H9 (cell line): ENCODE results near the gene VPS51. TPM values are rescaled to one million over a fixed set of nuclear protein-coding genes. Genes with fewer than 3 reads are reported as not detected.

Experiments used
- DNase-seq: peaks from one replicate; pipeline ENCODE4 v3.0.0-alpha.2; 2017
- H2AFZ ChIP-seq: one replicate; pipeline ENCODE4 v1.6.1; 2013; ENCODE audit warnings: mild to moderate bottlenecking, low read length, control low read depth, moderate library complexity
- H2AK5ac ChIP-seq: 2 replicates; pipeline ENCODE4 v1.6.1; 2013; ENCODE audit warnings: low read length, control low read depth, mixed read lengths; ENCODE audit not compliant: insufficient read length
- H2BK120ac ChIP-seq: one replicate; pipeline ENCODE4 v1.6.1; 2013; ENCODE audit warnings: low read depth, mild to moderate bottlenecking, low read length, control low read depth, inconsistent platforms; ENCODE audit not compliant: poor library complexity, severe bottlenecking
- H2BK12ac ChIP-seq: 2 replicates; pipeline ENCODE4 v1.6.1; 2013; ENCODE audit warnings: low read length, control low read depth, mixed read lengths, low read depth; ENCODE audit not compliant: insufficient read length
- H2BK15ac ChIP-seq: 2 replicates; pipeline ENCODE4 v1.6.1; 2013; ENCODE audit warnings: low read depth, low read length, control low read depth
- H2BK20ac ChIP-seq: one replicate; pipeline ENCODE4 v1.6.1; 2013; ENCODE audit warnings: low read depth, mild to moderate bottlenecking, low read length, control low read depth, inconsistent platforms; ENCODE audit not compliant: poor library complexity, severe bottlenecking
- H2BK5ac ChIP-seq: 2 replicates; pipeline ENCODE4 v1.6.1; 2013; ENCODE audit warnings: low read length, control low read depth, mixed read lengths; ENCODE audit not compliant: insufficient read length
- H3K14ac ChIP-seq: 2 replicates; pipeline ENCODE4 v1.6.1; 2013; ENCODE audit warnings: low read length, control low read depth; ENCODE audit not compliant: insufficient read depth
- H3K18ac ChIP-seq: 2 replicates; pipeline ENCODE4 v1.6.1; 2013; ENCODE audit warnings: low read depth, mild to moderate bottlenecking, mixed read lengths, low read length, control low read depth; ENCODE audit not compliant: insufficient read length
- H3K23ac ChIP-seq: 2 replicates; pipeline ENCODE4 v1.6.1; 2013; ENCODE audit warnings: low read length, control low read depth, mixed read lengths, low read depth; ENCODE audit not compliant: insufficient read length
- H3K23me2 ChIP-seq: 2 replicates; pipeline ENCODE4 v1.6.1; 2013; ENCODE audit warnings: low read depth, mild to moderate bottlenecking, mixed read lengths, low read length, control low read depth; ENCODE audit not compliant: insufficient read length, poor library complexity, severe bottlenecking
- H3K27ac ChIP-seq: 2 replicates; pipeline ENCODE4 v1.5.1; 2013; ENCODE audit warnings: low read length, control low read depth, mixed read lengths, low read depth; ENCODE audit not compliant: insufficient read length
- H3K27me3 ChIP-seq: 2 replicates; pipeline ENCODE4 v1.6.1; 2013; ENCODE audit warnings: low read length, control low read depth, inconsistent platforms; ENCODE audit not compliant: insufficient read depth
- H3K4ac ChIP-seq: 2 replicates; pipeline ENCODE4 v1.6.1; 2013; ENCODE audit warnings: low read depth, mild to moderate bottlenecking, control low read depth, inconsistent platforms, low read length, moderate library complexity
- H3K4me1 ChIP-seq: 2 replicates; pipeline ENCODE4 v1.6.1; 2013; ENCODE audit warnings: low read length, control low read depth, inconsistent platforms; ENCODE audit not compliant: insufficient read depth
- H3K4me2 ChIP-seq: 2 replicates; pipeline ENCODE4 v1.6.1; 2013; ENCODE audit warnings: low read length, control low read depth, mixed read lengths; ENCODE audit not compliant: insufficient read length, insufficient read depth
- H3K56ac ChIP-seq: 2 replicates; pipeline ENCODE4 v1.6.1; 2013; ENCODE audit warnings: low read depth, mild to moderate bottlenecking, mixed read lengths, low read length, control low read depth; ENCODE audit not compliant: insufficient read length
- H3K79me1 ChIP-seq: 2 replicates; pipeline ENCODE4 v1.6.1; 2013; ENCODE audit warnings: low read depth, mild to moderate bottlenecking, moderate library complexity, low read length, control low read depth, inconsistent platforms; ENCODE audit not compliant: insufficient read depth, poor library complexity, severe bottlenecking
- H3K79me2 ChIP-seq: 2 replicates; pipeline ENCODE4 v1.6.1; 2013; ENCODE audit warnings: low read length, control low read depth, inconsistent platforms; ENCODE audit not compliant: insufficient read depth
- H3K9ac ChIP-seq: 2 replicates; pipeline ENCODE4 v1.6.1; 2013; ENCODE audit warnings: low read length, control low read depth, mixed read lengths; ENCODE audit not compliant: insufficient read length; ENCODE audit errors: extremely low read depth
- H3K9me3 ChIP-seq: one replicate; pipeline ENCODE4 v1.6.1; 2013; ENCODE audit warnings: low read depth, low read length, inconsistent platforms; ENCODE audit not compliant: control insufficient read depth
- H3T11ph ChIP-seq: one replicate; pipeline ENCODE4 v1.6.1; 2013; ENCODE audit warnings: mild to moderate bottlenecking, low read length, control low read depth, inconsistent platforms
- H4K20me1 ChIP-seq: one replicate; pipeline ENCODE4 v1.6.1; 2013; ENCODE audit not compliant: control insufficient read depth, insufficient read length, insufficient read depth
- H4K5ac ChIP-seq: 2 replicates; pipeline ENCODE4 v1.6.1; 2013; ENCODE audit warnings: low read depth, mild to moderate bottlenecking, mixed read lengths, low read length, control low read depth; ENCODE audit not compliant: insufficient read length
- H4K8ac ChIP-seq: replicated peaks from 2 replicates; pipeline ENCODE4 v1.6.1; 2013; ENCODE audit warnings: low read length, control low read depth, mixed read lengths, low read depth; ENCODE audit not compliant: insufficient read length
- H4K91ac ChIP-seq: 2 replicates; pipeline ENCODE4 v1.6.1; 2013; ENCODE audit warnings: low read depth, mild to moderate bottlenecking, moderate library complexity, mixed read lengths, low read length, control low read depth; ENCODE audit not compliant: insufficient read length
- H3K27ac Mint-ChIP-seq, 3 experiments: 2 replicates in 2 of 3; 3 replicates in 1 of 3; pipeline ENCODE4 v1.8.0; 2020 to 2021; ENCODE audit warnings: mixed read lengths in 3 of 3, mild to moderate bottlenecking in 1 of 3, moderate library complexity in 1 of 3
- H3K27me3 Mint-ChIP-seq: 2 replicates; pipeline ENCODE4 v1.8.0; 2021; ENCODE audit warnings: low read depth, mild to moderate bottlenecking, moderate library complexity, mixed read lengths
- H3K36me3 Mint-ChIP-seq, 3 experiments: 2 replicates in 2 of 3; 3 replicates in 1 of 3; pipeline ENCODE4 v1.8.0; 2020 to 2021; ENCODE audit warnings: low read depth in 3 of 3, mixed read lengths in 3 of 3; ENCODE audit not compliant: insufficient read depth in 1 of 3
- H3K4me1 Mint-ChIP-seq, 2 experiments: 2 replicates each; pipeline ENCODE4 v1.8.0; 2020; ENCODE audit warnings: mixed read lengths in 2 of 2
- H3K4me3 Mint-ChIP-seq, 2 experiments: 2 replicates in 1 of 2; 3 replicates in 1 of 2; pipeline ENCODE4 v1.8.0; 2020 to 2021; ENCODE audit warnings: mild to moderate bottlenecking in 2 of 2, mixed read lengths in 2 of 2, moderate library complexity in 1 of 2
- H3K9me3 Mint-ChIP-seq, 2 experiments: 2 replicates in 1 of 2; 3 replicates in 1 of 2; pipeline ENCODE4 v1.8.0; 2020; ENCODE audit warnings: mild to moderate bottlenecking in 2 of 2, mixed read lengths in 2 of 2, moderate library complexity in 1 of 2
- WGBS: extraction: QIAGEN DNeasy Blood & Tissue Kit; methylation state at CpG from one replicate; pipeline ENCODE4 v1.1.7; 2013; ENCODE audit warnings: missing lambda C conversion rate, low lambda C conversion rate, mixed read lengths; ENCODE audit not compliant: insufficient read length; ENCODE audit errors: extremely low coverage; 5-methylcytosine and 5-hydroxymethylcytosine counted together
- total RNA-seq: library from RNA; stranded (reverse); gene quantifications from 2 replicates; pipeline ENCODE4 v1.2.1, GENCODE V29; 2021
- TF ChIP-seq, protein P1 (sequence below): fragments of 200-600 bp; sonication (generic); conservative IDR thresholded peaks from 3 replicates; pipeline ENCODE4 v1.8.0; 2021; ENCODE audit warnings: antibody characterized with exemption, mild to moderate bottlenecking

VPS51 gene
- total RNA-seq, 1 experiment from 2014 or later: 94.7 TPM

DNA sequence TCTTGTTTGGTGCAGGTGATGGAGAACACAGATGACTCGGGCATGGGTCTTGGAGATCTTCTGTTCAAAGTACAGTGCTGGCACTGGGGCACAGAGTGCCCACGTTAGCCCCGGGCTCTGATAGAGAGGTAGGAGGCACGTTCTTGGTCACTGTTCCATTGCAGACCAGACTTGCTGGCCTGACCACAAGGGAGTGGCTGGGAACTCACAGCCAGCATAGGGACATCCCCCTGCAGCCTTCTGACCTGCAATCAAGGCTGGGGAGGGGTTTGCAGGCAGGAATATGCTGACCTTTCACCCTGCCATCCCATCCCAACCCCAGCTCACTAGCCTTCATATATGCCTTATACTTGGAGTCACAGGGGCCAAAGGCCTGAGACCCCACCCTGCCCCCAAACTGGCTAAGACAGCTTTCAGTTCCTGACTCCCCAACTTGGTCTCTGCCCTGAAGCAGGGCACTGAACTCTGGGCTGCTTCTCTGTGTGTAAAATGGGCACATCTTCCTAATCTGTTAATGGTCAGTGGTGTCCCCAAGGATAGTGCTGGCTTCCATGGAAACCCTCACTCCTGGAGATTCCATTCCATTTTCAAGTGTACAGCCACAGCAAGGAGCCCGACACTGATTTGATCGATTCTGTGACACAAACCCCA lies 30.7 kb downstream of the VPS51 start:
- peaks cover 19 to 58% (median 58%) of the 10 kb centered on the region in 3 experiments for H3K36me3 Mint-ChIP-seq
- Histone ChIP-seq H3K4ac (no peak overlapping the region), H3K23ac (no peak overlapping the region), H3K18ac (no peak overlapping the region), H3K23me2 (no peaks in the 10 kb centered on the region), H3T11ph (no peak overlapping the region), H3K56ac (no peak overlapping the region), H4K20me1 (no peaks in the 10 kb centered on the region), H3K79me2 (peaks cover 3% of the 10 kb centered on the region; the same call in 1 of the 2 replicates), H2AFZ (no peak overlapping the region), H2AK5ac (no peak overlapping the region), H3K14ac (no peak overlapping the region), H2BK5ac (no peak overlapping the region), H3K4me1 (no peaks in the 10 kb centered on the region), H3K9me3 (no peaks in the 10 kb centered on the region), H2BK20ac (no peak overlapping the region), H3K9ac (no peak overlapping the region), H4K8ac (no peak overlapping the region), H2BK15ac (no peak overlapping the region), H3K27ac (no peak overlapping the region), H3K4me2 (no peak overlapping the region), H4K5ac (no peak overlapping the region), H4K91ac (no peak overlapping the region), H2BK12ac (no peak overlapping the region), H3K79me1 (peaks cover 5% of the 10 kb centered on the region), H3K27me3 (no peaks in the 10 kb centered on the region), H2BK120ac (no peak overlapping the region)
- H3K4me1 Mint-ChIP-seq: peaks cover 0 to 6% of the 10 kb centered on the region in 2 experiments; a peak in 1 of 4 replicates
- DNase-seq: no peak
- no peaks in the 10 kb centered on the region for H3K9me3 Mint-ChIP-seq
- TF ChIP-seq, protein P1, sequence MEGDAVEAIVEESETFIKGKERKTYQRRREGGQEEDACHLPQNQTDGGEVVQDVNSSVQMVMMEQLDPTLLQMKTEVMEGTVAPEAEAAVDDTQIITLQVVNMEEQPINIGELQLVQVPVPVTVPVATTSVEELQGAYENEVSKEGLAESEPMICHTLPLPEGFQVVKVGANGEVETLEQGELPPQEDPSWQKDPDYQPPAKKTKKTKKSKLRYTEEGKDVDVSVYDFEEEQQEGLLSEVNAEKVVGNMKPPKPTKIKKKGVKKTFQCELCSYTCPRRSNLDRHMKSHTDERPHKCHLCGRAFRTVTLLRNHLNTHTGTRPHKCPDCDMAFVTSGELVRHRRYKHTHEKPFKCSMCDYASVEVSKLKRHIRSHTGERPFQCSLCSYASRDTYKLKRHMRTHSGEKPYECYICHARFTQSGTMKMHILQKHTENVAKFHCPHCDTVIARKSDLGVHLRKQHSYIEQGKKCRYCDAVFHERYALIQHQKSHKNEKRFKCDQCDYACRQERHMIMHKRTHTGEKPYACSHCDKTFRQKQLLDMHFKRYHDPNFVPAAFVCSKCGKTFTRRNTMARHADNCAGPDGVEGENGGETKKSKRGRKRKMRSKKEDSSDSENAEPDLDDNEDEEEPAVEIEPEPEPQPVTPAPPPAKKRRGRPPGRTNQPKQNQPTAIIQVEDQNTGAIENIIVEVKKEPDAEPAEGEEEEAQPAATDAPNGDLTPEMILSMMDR: no peak
- no peaks in the 10 kb centered on the region for H3K27me3 Mint-ChIP-seq
- no CpG with 5 or more reads among the region's 6 CpGs for WGBS
- no peak overlapping the region; a peak in 1 of 5 replicates for H3K4me3 Mint-ChIP-seq
- no peak overlapping the region for H3K27ac Mint-ChIP-seq
